H9 (cell line): ENCODE results near the gene HIP1. TPM values are rescaled to one million over a fixed set of nuclear protein-coding genes. Genes with fewer than 3 reads are reported as not detected.
"Not testable (repeated sequence)": the region's sequence is repeated elsewhere in the genome, so short reads cannot be mapped to it uniquely, and the experiment has no call there.

ENCODE experiments used
- DNase-seq: peaks from one replicate; pipeline ENCODE4 v3.0.0-alpha.2; 2017
- H2AFZ ChIP-seq: one replicate; pipeline ENCODE4 v1.6.1; 2013; ENCODE audit warnings: mild to moderate bottlenecking, low read length, control low read depth, moderate library complexity
- H2AK5ac ChIP-seq: 2 replicates; pipeline ENCODE4 v1.6.1; 2013; ENCODE audit warnings: low read length, control low read depth, mixed read lengths; ENCODE audit not compliant: insufficient read length
- H2BK120ac ChIP-seq: one replicate; pipeline ENCODE4 v1.6.1; 2013; ENCODE audit warnings: low read depth, mild to moderate bottlenecking, low read length, control low read depth, inconsistent platforms; ENCODE audit not compliant: poor library complexity, severe bottlenecking
- H2BK12ac ChIP-seq: 2 replicates; pipeline ENCODE4 v1.6.1; 2013; ENCODE audit warnings: low read length, control low read depth, mixed read lengths, low read depth; ENCODE audit not compliant: insufficient read length
- H2BK15ac ChIP-seq: 2 replicates; pipeline ENCODE4 v1.6.1; 2013; ENCODE audit warnings: low read depth, low read length, control low read depth
- H2BK20ac ChIP-seq: one replicate; pipeline ENCODE4 v1.6.1; 2013; ENCODE audit warnings: low read depth, mild to moderate bottlenecking, low read length, control low read depth, inconsistent platforms; ENCODE audit not compliant: poor library complexity, severe bottlenecking
- H2BK5ac ChIP-seq: 2 replicates; pipeline ENCODE4 v1.6.1; 2013; ENCODE audit warnings: low read length, control low read depth, mixed read lengths; ENCODE audit not compliant: insufficient read length
- H3K14ac ChIP-seq: 2 replicates; pipeline ENCODE4 v1.6.1; 2013; ENCODE audit warnings: low read length, control low read depth; ENCODE audit not compliant: insufficient read depth
- H3K18ac ChIP-seq: 2 replicates; pipeline ENCODE4 v1.6.1; 2013; ENCODE audit warnings: low read depth, mild to moderate bottlenecking, mixed read lengths, low read length, control low read depth; ENCODE audit not compliant: insufficient read length
- H3K23ac ChIP-seq: 2 replicates; pipeline ENCODE4 v1.6.1; 2013; ENCODE audit warnings: low read length, control low read depth, mixed read lengths, low read depth; ENCODE audit not compliant: insufficient read length
- H3K23me2 ChIP-seq: 2 replicates; pipeline ENCODE4 v1.6.1; 2013; ENCODE audit warnings: low read depth, mild to moderate bottlenecking, mixed read lengths, low read length, control low read depth; ENCODE audit not compliant: insufficient read length, poor library complexity, severe bottlenecking
- H3K27ac ChIP-seq: 2 replicates; pipeline ENCODE4 v1.5.1; 2013; ENCODE audit warnings: low read length, control low read depth, mixed read lengths, low read depth; ENCODE audit not compliant: insufficient read length
- H3K27me3 ChIP-seq: 2 replicates; pipeline ENCODE4 v1.6.1; 2013; ENCODE audit warnings: low read length, control low read depth, inconsistent platforms; ENCODE audit not compliant: insufficient read depth
- H3K4ac ChIP-seq: 2 replicates; pipeline ENCODE4 v1.6.1; 2013; ENCODE audit warnings: low read depth, mild to moderate bottlenecking, control low read depth, inconsistent platforms, low read length, moderate library complexity
- H3K4me1 ChIP-seq: 2 replicates; pipeline ENCODE4 v1.6.1; 2013; ENCODE audit warnings: low read length, control low read depth, inconsistent platforms; ENCODE audit not compliant: insufficient read depth
- H3K4me2 ChIP-seq: 2 replicates; pipeline ENCODE4 v1.6.1; 2013; ENCODE audit warnings: low read length, control low read depth, mixed read lengths; ENCODE audit not compliant: insufficient read length, insufficient read depth
- H3K56ac ChIP-seq: 2 replicates; pipeline ENCODE4 v1.6.1; 2013; ENCODE audit warnings: low read depth, mild to moderate bottlenecking, mixed read lengths, low read length, control low read depth; ENCODE audit not compliant: insufficient read length
- H3K79me1 ChIP-seq: 2 replicates; pipeline ENCODE4 v1.6.1; 2013; ENCODE audit warnings: low read depth, mild to moderate bottlenecking, moderate library complexity, low read length, control low read depth, inconsistent platforms; ENCODE audit not compliant: insufficient read depth, poor library complexity, severe bottlenecking
- H3K79me2 ChIP-seq: 2 replicates; pipeline ENCODE4 v1.6.1; 2013; ENCODE audit warnings: low read length, control low read depth, inconsistent platforms; ENCODE audit not compliant: insufficient read depth
- H3K9ac ChIP-seq: 2 replicates; pipeline ENCODE4 v1.6.1; 2013; ENCODE audit warnings: low read length, control low read depth, mixed read lengths; ENCODE audit not compliant: insufficient read length; ENCODE audit errors: extremely low read depth
- H3K9me3 ChIP-seq: one replicate; pipeline ENCODE4 v1.6.1; 2013; ENCODE audit warnings: low read depth, low read length, inconsistent platforms; ENCODE audit not compliant: control insufficient read depth
- H3T11ph ChIP-seq: one replicate; pipeline ENCODE4 v1.6.1; 2013; ENCODE audit warnings: mild to moderate bottlenecking, low read length, control low read depth, inconsistent platforms
- H4K20me1 ChIP-seq: one replicate; pipeline ENCODE4 v1.6.1; 2013; ENCODE audit not compliant: control insufficient read depth, insufficient read length, insufficient read depth
- H4K5ac ChIP-seq: 2 replicates; pipeline ENCODE4 v1.6.1; 2013; ENCODE audit warnings: low read depth, mild to moderate bottlenecking, mixed read lengths, low read length, control low read depth; ENCODE audit not compliant: insufficient read length
- H4K8ac ChIP-seq: replicated peaks from 2 replicates; pipeline ENCODE4 v1.6.1; 2013; ENCODE audit warnings: low read length, control low read depth, mixed read lengths, low read depth; ENCODE audit not compliant: insufficient read length
- H4K91ac ChIP-seq: 2 replicates; pipeline ENCODE4 v1.6.1; 2013; ENCODE audit warnings: low read depth, mild to moderate bottlenecking, moderate library complexity, mixed read lengths, low read length, control low read depth; ENCODE audit not compliant: insufficient read length
- H3K27ac Mint-ChIP-seq, 3 experiments: 2 replicates in 2 of 3; 3 replicates in 1 of 3; pipeline ENCODE4 v1.8.0; 2020 to 2021; ENCODE audit warnings: mixed read lengths in 3 of 3, mild to moderate bottlenecking in 1 of 3, moderate library complexity in 1 of 3
- H3K27me3 Mint-ChIP-seq: 2 replicates; pipeline ENCODE4 v1.8.0; 2021; ENCODE audit warnings: low read depth, mild to moderate bottlenecking, moderate library complexity, mixed read lengths
- H3K36me3 Mint-ChIP-seq, 3 experiments: 2 replicates in 2 of 3; 3 replicates in 1 of 3; pipeline ENCODE4 v1.8.0; 2020 to 2021; ENCODE audit warnings: low read depth in 3 of 3, mixed read lengths in 3 of 3; ENCODE audit not compliant: insufficient read depth in 1 of 3
- H3K4me1 Mint-ChIP-seq, 2 experiments: 2 replicates each; pipeline ENCODE4 v1.8.0; 2020; ENCODE audit warnings: mixed read lengths in 2 of 2
- H3K4me3 Mint-ChIP-seq, 2 experiments: 2 replicates in 1 of 2; 3 replicates in 1 of 2; pipeline ENCODE4 v1.8.0; 2020 to 2021; ENCODE audit warnings: mild to moderate bottlenecking in 2 of 2, mixed read lengths in 2 of 2, moderate library complexity in 1 of 2
- H3K9me3 Mint-ChIP-seq, 2 experiments: 2 replicates in 1 of 2; 3 replicates in 1 of 2; pipeline ENCODE4 v1.8.0; 2020; ENCODE audit warnings: mild to moderate bottlenecking in 2 of 2, mixed read lengths in 2 of 2, moderate library complexity in 1 of 2
- CTCF ChIP-seq: fragments of 200-600 bp; sonication (generic); conservative IDR thresholded peaks from 3 replicates; pipeline ENCODE4 v1.8.0; 2021; ENCODE audit warnings: antibody characterized with exemption, mild to moderate bottlenecking
- WGBS: extraction: QIAGEN DNeasy Blood & Tissue Kit; methylation state at CpG from one replicate; pipeline ENCODE4 v1.1.7; 2013; ENCODE audit warnings: missing lambda C conversion rate, low lambda C conversion rate, mixed read lengths; ENCODE audit not compliant: insufficient read length; ENCODE audit errors: extremely low coverage; 5-methylcytosine and 5-hydroxymethylcytosine counted together
- total RNA-seq: library from RNA; stranded (reverse); gene quantifications from 2 replicates; pipeline ENCODE4 v1.2.1, GENCODE V29; 2021

Gene HIP1
- total RNA-seq, 1 experiment from 2014 or later: 87.5 TPM

DNA sequence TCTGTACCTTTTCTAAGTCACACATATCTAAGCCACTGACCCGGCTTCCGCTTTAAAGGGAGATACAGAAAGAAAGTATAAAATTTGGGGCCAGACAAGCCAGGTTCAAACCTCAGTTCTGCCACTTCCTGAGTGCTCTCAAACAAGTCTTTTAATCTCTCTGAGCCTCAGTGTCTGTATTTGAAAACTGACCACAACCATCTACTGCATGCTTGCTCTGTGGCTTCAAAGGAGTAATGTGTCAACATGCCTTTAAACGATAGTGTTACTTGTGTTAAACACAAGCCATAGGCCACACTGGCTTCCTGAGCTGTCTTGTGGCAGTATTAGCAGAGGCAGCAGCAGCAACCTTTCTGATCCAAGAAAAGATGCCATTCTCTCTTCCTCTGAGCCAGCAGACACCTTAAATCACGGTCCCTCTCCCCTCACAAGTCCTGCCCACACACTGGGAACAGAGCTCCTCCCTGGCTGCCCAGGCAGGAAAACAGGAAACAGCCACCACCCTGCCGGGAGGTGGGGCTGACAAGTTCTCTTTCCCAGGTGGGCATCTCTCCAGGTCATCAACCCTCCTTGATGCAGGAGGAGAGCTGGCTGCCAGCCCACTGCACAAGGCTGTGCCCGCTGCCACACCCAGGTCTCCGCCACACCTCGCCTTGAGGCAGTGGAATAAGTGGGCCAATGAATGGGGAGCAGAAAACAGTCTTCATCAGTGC is 10.7 kb downstream of the HIP1 start:
- no peak overlapping the region; the same call in 1 of the 2 replicates for H2BK15ac ChIP-seq
- WGBS: no CpG with 5 or more reads among the region's 8 CpGs
- peak; percentile 73 for DNase-seq
- no peaks in the 10 kb centered on the region for H4K20me1 ChIP-seq
- TF ChIP-seq CTCF: no peak
- Mint-ChIP-seq H3K27ac (peak overlapping the region; percentile 33 to 91 (median 37); a peak in 5 of 7 replicates), H3K4me3 (no peak overlapping the region), H3K36me3 (no peaks in the 10 kb centered on the region), H3K4me1 (peaks cover 24 to 26% of the 10 kb centered on the region in 2 experiments), H3K27me3 (no peaks in the 10 kb centered on the region; the same call in 1 of the 2 replicates), H3K9me3 (no peaks in the 10 kb centered on the region; a peak in 1 of 5 replicates)
- no peaks in the 10 kb centered on the region for H3K79me1 ChIP-seq
- H3K27me3 ChIP-seq: no peaks in the 10 kb centered on the region
- H3K23ac ChIP-seq: no peak overlapping the region
- H2BK12ac ChIP-seq: no peak overlapping the region
- H3T11ph ChIP-seq: no peak overlapping the region
- no peak overlapping the region; the same call in 1 of the 2 replicates for H3K14ac ChIP-seq
- no peak overlapping the region for H3K56ac ChIP-seq
- H3K79me2 ChIP-seq: no peaks in the 10 kb centered on the region
- H4K5ac ChIP-seq: no peak overlapping the region
- H3K9ac ChIP-seq: peak overlapping the region; percentile 56
- peak overlapping the region; percentile 2 for H3K4me2 ChIP-seq
- peaks cover 13% of the 10 kb centered on the region; the same call in 1 of the 2 replicates for H3K4me1 ChIP-seq
- peak overlapping the region; percentile 20 for H4K8ac ChIP-seq
- H3K4ac ChIP-seq: no peak overlapping the region
- no peak overlapping the region for H2AK5ac ChIP-seq
- no peaks in the 10 kb centered on the region for H3K9me3 ChIP-seq
- no peaks in the 10 kb centered on the region for H3K23me2 ChIP-seq
- H2BK120ac ChIP-seq: no peak overlapping the region
- H3K18ac ChIP-seq: no peak overlapping the region
- H2AFZ ChIP-seq: no peak overlapping the region
- no peak overlapping the region for H2BK20ac ChIP-seq
- peak overlapping the region; percentile 62 for H3K27ac ChIP-seq
- no peak overlapping the region for H4K91ac ChIP-seq
- no peak overlapping the region for H2BK5ac ChIP-seq

- not testable (repeated sequence) for H4K8ac ChIP-seq, H3K14ac ChIP-seq, H2BK12ac ChIP-seq, H3K4me3 Mint-ChIP-seq, H3K18ac ChIP-seq, H3K4ac ChIP-seq, H2BK5ac ChIP-seq, H3K56ac ChIP-seq, H3K36me3 Mint-ChIP-seq, H3K79me2 ChIP-seq, H3K23ac ChIP-seq, H3K79me1 ChIP-seq, H3K9ac ChIP-seq, H3K9me3 Mint-ChIP-seq, H3K23me2 ChIP-seq, H3K27me3 Mint-ChIP-seq, H2BK120ac ChIP-seq, H3K4me2 ChIP-seq, H2AFZ ChIP-seq, H4K91ac ChIP-seq, H3K9me3 ChIP-seq, DNase-seq, H4K20me1 ChIP-seq, H3K27ac ChIP-seq, H4K5ac ChIP-seq, H2AK5ac ChIP-seq, H3K27me3 ChIP-seq, H3K27ac Mint-ChIP-seq, H2BK15ac ChIP-seq, H2BK20ac ChIP-seq, H3T11ph ChIP-seq
- peaks cover 24 to 26% of the 10 kb centered on the region in 2 experiments for H3K4me1 Mint-ChIP-seq
- WGBS: no CpG with 5 or more reads among the region's 6 CpGs
- H3K4me1 ChIP-seq: peaks cover 13% of the 10 kb centered on the region; the same call in 1 of the 2 replicates
Observed at GRCh38 chr7:75727351-75727750, 11.4 kb downstream of the HIP1 start.
